Cardiac fibroblast (primary cell): ENCODE measurements around the gene RPL26.
A peak's percentile ranks its signal among the peaks of the same experiment; 100 is the strongest.
"Not testable (repeated sequence)": the region's sequence is repeated elsewhere in the genome, so short reads cannot be mapped to it uniquely, and the experiment has no call there.

Experiments
- DNase-seq, 2 donors: peaks; one replicate each; pipeline versions ENCODE4 v3.0.0 to v3.0.0-alpha.2; 2010; ENCODE audit warnings: low read depth in 2 of 2
- H3K4me3 ChIP-seq, 2 donors: replicated peaks in 1 of 2; 1 replicate in 1 of 2; 2 replicates in 1 of 2; pipeline ENCODE4 v1.5.1; 2011; ENCODE audit warnings: low read depth in 2 of 2, low read length in 2 of 2, mild to moderate bottlenecking in 2 of 2, moderate library complexity in 1 of 2
- CTCF ChIP-seq: IDR thresholded peaks from one replicate; pipeline ENCODE4 v1.5.1; 2011; ENCODE audit warnings: low read depth, mild to moderate bottlenecking, low read length, inconsistent platforms

The RPL26 gene

DNA sequence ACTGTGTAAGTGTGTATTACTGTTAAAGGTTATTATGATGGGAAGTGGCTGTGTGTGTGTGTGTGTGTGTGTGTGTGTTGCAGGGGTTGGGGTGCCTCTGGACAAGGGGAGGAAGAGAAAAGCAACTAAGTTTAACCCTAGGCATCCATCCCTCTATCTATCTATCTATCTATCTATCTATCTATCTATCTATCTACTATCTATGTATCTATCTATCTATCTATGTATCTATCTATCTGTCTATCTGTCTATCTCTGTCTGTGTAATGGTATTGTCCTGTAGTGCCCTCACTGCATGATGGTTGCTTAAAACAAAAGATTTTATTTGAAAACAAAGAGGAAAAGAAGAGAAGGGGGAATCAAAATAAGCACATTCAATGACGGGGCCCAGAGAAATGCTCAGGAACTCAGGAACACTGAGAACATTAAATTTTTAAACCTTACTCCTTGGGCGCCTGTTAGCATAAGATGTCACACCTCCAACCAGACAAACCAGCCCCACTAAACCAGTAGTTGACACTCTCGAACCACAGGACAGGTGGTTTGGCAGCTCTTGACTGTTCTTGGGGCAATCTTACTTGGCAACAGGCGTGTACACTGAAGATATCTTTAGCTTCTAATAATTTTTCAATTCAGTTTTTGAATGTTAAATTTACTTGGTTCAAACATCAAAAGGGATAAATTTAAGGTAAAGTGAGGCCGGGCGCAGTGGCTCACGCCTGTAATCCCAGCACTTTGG, 5.1 kb upstream of the RPL26 start:
- no peak for DNase-seq
- no peak overlapping the region for H3K4me3 ChIP-seq
- no peak for TF ChIP-seq CTCF

DNA sequence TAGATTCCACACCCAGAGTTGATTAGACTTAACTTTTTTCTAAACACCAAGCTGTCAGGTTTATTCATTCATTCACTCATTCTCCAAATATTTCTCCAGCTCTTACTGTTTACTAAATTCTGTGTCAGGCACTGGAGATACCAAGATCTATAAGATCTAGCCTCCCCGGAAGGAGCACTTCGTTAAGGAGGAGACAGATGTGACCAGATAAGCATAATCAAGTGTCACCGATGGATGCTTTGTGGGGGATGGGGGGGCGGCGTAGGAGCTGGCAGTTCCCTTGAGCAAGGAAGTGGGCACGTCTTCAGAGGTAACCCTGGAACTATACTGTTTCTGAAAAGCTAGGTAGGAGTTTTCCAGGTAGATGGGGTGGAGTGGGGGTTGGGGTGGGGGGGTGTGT, 3.8 kb upstream of the RPL26 start:
- TF ChIP-seq CTCF = no peak
- H3K4me3 ChIP-seq = no peak overlapping the region
- DNase-seq = no peak

- DNase-seq = peak; percentile 82 to 93
- H3K4me3 ChIP-seq = no peak overlapping the region
- TF ChIP-seq CTCF = no peak
Observed at GRCh38 chr17:8384801-8385378, 1.9 kb upstream of the RPL26 start.

DNA sequence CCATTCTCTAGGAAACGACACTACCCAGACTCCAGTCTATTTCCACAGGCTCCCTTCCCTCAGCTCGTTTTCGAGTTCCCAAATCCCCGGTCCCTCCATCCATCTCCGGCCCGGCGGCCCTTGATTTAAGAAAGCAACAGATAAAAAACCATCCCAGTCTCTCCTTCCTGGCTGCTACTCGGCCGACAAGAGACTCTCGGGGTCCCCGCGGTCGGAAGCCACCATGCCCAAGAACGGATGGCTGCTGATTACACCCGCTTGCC, 182 bp downstream of the RPL26 start:
- peak overlapping the region; percentile 77 to 80 for H3K4me3 ChIP-seq
- no peak for DNase-seq
- TF ChIP-seq CTCF = no peak

- TF ChIP-seq CTCF = no peak
- peak overlapping the region; percentile 77 to 80 for H3K4me3 ChIP-seq
- DNase-seq = peak in 1 of 2 donors; percentile 19
Observed at GRCh38 chr17:8382052-8382879, 727 bp downstream of the RPL26 start.

GRCh38 chr17:8380049-8380448, 2.9 kb downstream of the RPL26 start:
- DNase-seq = no peak
- H3K4me3 ChIP-seq = no peak overlapping the region
- no peak for TF ChIP-seq CTCF

DNA sequence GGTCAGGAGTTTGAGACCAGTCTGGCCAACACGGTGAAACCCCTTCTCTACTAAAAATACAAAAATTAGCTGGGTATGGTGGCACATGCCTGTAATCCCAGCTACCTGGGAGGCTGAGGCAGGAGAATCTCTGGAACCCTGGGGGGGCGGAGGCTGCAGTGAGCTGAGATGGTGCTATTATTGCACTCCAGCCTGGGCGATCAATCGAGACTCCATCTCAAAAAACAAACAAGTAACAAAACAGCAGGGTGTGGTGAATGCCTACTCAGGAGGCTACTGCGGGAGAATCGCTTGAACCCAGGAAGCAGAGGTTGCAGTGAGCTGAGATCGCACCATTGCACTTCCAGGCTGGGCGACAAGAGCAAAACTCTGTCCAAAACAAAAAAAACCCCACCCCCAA, 4.9 kb downstream of the RPL26 start:
- DNase-seq, H3K4me3 ChIP-seq: not testable (repeated sequence)
